Thyroid gland (tissue), 4 donors: ENCODE measurements around the gene P2RX1. TPM values are rescaled to one million over a fixed set of nuclear protein-coding genes. Genes with fewer than 3 reads are reported as not detected.

Experiments used
- DNase-seq, 2 donors: peaks; one replicate each; pipeline ENCODE4 v3.0.0-alpha.2; 2019
- H3K27ac ChIP-seq, 3 donors: fragments of 200-600 bp; sonication (generic); 1 replicate in 2 of 3; 2 replicates in 1 of 3; pipeline ENCODE4 v1.5.1; 2016 to 2019; ENCODE audit warnings: mild to moderate bottlenecking in 1 of 3, moderate library complexity in 1 of 3
- H3K27me3 ChIP-seq: fragments of 200-600 bp; sonication (generic); one replicate; pipeline ENCODE4 v1.5.1; 2019
- H3K36me3 ChIP-seq, 2 donors: fragments of 200-600 bp; sonication (generic); one replicate each; pipeline ENCODE4 v1.5.1; 2016 to 2019
- H3K4me1 ChIP-seq, 2 donors: fragments of 200-600 bp; sonication (generic); one replicate each; pipeline ENCODE4 v1.5.1; 2017 to 2019
- H3K4me3 ChIP-seq, 3 donors: fragments of 200-600 bp; sonication (generic); replicated peaks in 1 of 3; 1 replicate in 2 of 3; 2 replicates in 1 of 3; pipeline ENCODE4 v1.5.1; 2016; ENCODE audit warnings: mild to moderate bottlenecking in 1 of 3
- H3K9me3 ChIP-seq: fragments of 200-600 bp; sonication (generic); one replicate; pipeline ENCODE4 v1.5.1; 2017
- CTCF ChIP-seq, 6 experiments: fragments of 200-600 bp in 3 of 6; fragments of 450-650 bp in 3 of 6; sonication (generic) in 3 of 6; IDR thresholded peaks; one replicate each; pipeline ENCODE4 v1.5.1; 2016 to 2019; ENCODE audit warnings: antibody characterized with exemption in 6 of 6, mild to moderate bottlenecking in 2 of 6, inconsistent platforms in 1 of 6, moderate library complexity in 1 of 6
- POLR2A ChIP-seq, 2 donors: fragments of 450-650 bp; IDR thresholded peaks; one replicate each; pipeline ENCODE4 v1.6.1; 2017; ENCODE audit warnings: antibody characterized with exemption in 2 of 2, mild to moderate bottlenecking in 2 of 2, moderate library complexity in 1 of 2
- WGBS, 2 donors: methylation state at CpG; one replicate each; pipeline ENCODE4 v1.1.5; 2017; 5-methylcytosine and 5-hydroxymethylcytosine counted together
- intact Hi-C: fragments of 100-400 bp; cut with DNase I; formaldehyde crosslinking; loops from one replicate; pipeline ENCODE4 v1.15.1; 2023
- total RNA-seq, 4 donors: library from RNA; depleted of rRNA; stranded (reverse); fragments of >200 nt; gene quantifications; one replicate each; pipeline ENCODE4 v1.2.3, GENCODE V29; 2016

Gene P2RX1
- total RNA-seq, 4 donors from 2014 or later: 0.11 to 0.54 (median 0.21) TPM; not detected in 1

- intact Hi-C loops: no loop called here
- WGBS, 2 donors: 97 to 98% methylated on average over 12 of the region's 12 CpGs
- H3K36me3 ChIP-seq: no peaks in the 10 kb centered on the region
Measured at GRCh38 chr17:3909257-3909656, 7.0 kb downstream of the P2RX1 start.

GRCh38 chr17:3907483-3908216 lies 8.6 kb downstream of the P2RX1 start:
- no peak for DNase-seq
- intact Hi-C loops: no loop called here
- no peaks in the 10 kb centered on the region for H3K4me1 ChIP-seq
- TF ChIP-seq POLR2A (IDR thresholded peaks at IDR 0.05): no peak
- TF ChIP-seq CTCF (IDR thresholded peaks at IDR 0.05): peak in 4 of 6 experiments; percentile 26 to 49 (median 32)
- no peaks in the 10 kb centered on the region for H3K27me3 ChIP-seq
- H3K27ac ChIP-seq: no peak overlapping the region
- no peaks in the 10 kb centered on the region for H3K36me3 ChIP-seq
- 81 to 82% methylated on average over 11 of the region's 11 CpGs for WGBS, 2 donors
- no peaks in the 10 kb centered on the region for H3K9me3 ChIP-seq
- H3K4me3 ChIP-seq: no peak overlapping the region

More at GRCh38 chr17:3909257-3909656, 7.0 kb downstream of the P2RX1 start:
- DNase-seq: no peak
- H3K9me3 ChIP-seq: no peaks in the 10 kb centered on the region
- H3K27ac ChIP-seq: no peak overlapping the region
- TF ChIP-seq CTCF (IDR thresholded peaks at IDR 0.05) (no peak), POLR2A (IDR thresholded peaks at IDR 0.05) (no peak)
- H3K4me1 ChIP-seq: no peaks in the 10 kb centered on the region
- no peak overlapping the region for H3K4me3 ChIP-seq
- H3K27me3 ChIP-seq: no peaks in the 10 kb centered on the region

GRCh38 chr17:3906881-3907280 lies 9.4 kb downstream of the P2RX1 start:
- no peaks in the 10 kb centered on the region for H3K9me3 ChIP-seq
- WGBS, 2 donors: 91 to 96% methylated on average over 4 of the region's 4 CpGs
- H3K4me1 ChIP-seq: no peaks in the 10 kb centered on the region
- no peak overlapping the region for H3K27ac ChIP-seq
- H3K36me3 ChIP-seq: no peaks in the 10 kb centered on the region
- H3K27me3 ChIP-seq: no peaks in the 10 kb centered on the region
- no peak for TF ChIP-seq POLR2A (IDR thresholded peaks at IDR 0.05)
- TF ChIP-seq CTCF (IDR thresholded peaks at IDR 0.05): no peak
- intact Hi-C loops: no loop called here
- DNase-seq: no peak
- H3K4me3 ChIP-seq: no peak overlapping the region

- H3K4me1 ChIP-seq: no peaks in the 10 kb centered on the region
- intact Hi-C loops: no loop called here
- H3K9me3 ChIP-seq: no peaks in the 10 kb centered on the region
- no peak overlapping the region for H3K4me3 ChIP-seq
- DNase-seq: no peak
- WGBS, 2 donors: 80 to 89% methylated on average over 5 of the region's 11 CpGs
- TF ChIP-seq CTCF (IDR thresholded peaks at IDR 0.05): no peak
- no peak for TF ChIP-seq POLR2A (IDR thresholded peaks at IDR 0.05)
- H3K27ac ChIP-seq: no peak overlapping the region
- no peaks in the 10 kb centered on the region for H3K36me3 ChIP-seq
- no peaks in the 10 kb centered on the region for H3K27me3 ChIP-seq
Measured at GRCh38 chr17:3905017-3905520, 11.2 kb downstream of the P2RX1 start.

GRCh38 chr17:3904501-3904900 lies 11.8 kb downstream of the P2RX1 start:
- H3K9me3 ChIP-seq: no peaks in the 10 kb centered on the region
- no peak overlapping the region for H3K27ac ChIP-seq
- H3K4me3 ChIP-seq: no peak overlapping the region
- no peaks in the 10 kb centered on the region for H3K27me3 ChIP-seq
- no peak for DNase-seq
- 83 to 87% methylated on average over 9 to 12 of the region's 15 CpGs for WGBS, 2 donors
- TF ChIP-seq CTCF (IDR thresholded peaks at IDR 0.05) (no peak), POLR2A (IDR thresholded peaks at IDR 0.05) (no peak)
- no peaks in the 10 kb centered on the region for H3K4me1 ChIP-seq
- intact Hi-C loops: no loop called here
- no peaks in the 10 kb centered on the region for H3K36me3 ChIP-seq
